Measurements from ENCODE around the gene ASPDH. TPM values are rescaled to one million over a fixed set of nuclear protein-coding genes. Genes with fewer than 3 reads are reported as not detected.

The ASPDH gene
- polyA plus RNA-seq, 2 of the 4 experiments (the other 2 are of a cell fraction), result not detected

GRCh38 chr19:50511069-50511822 lies 2.5 kb downstream of the ASPDH start, which contains the start of gene JOSD2 (continued):
- TF ChIP-seq CTCF (IDR thresholded peaks at IDR 0.05), result no peak
- TF ChIP-seq RCOR1 (IDR thresholded peaks at IDR 0.05; ENCODE audit: low read depth, low read length), result no peak
- peak; percentile 93 for TF ChIP-seq REST (IDR thresholded peaks at IDR 0.05)
- no peak for TF ChIP-seq CBX8 (IDR thresholded peaks at IDR 0.05)
- TF ChIP-seq MAZ (IDR thresholded peaks at IDR 0.05; ENCODE audit: borderline replicate concordance, low read depth, low read length), result peak; percentile 99
- TF ChIP-seq TP53 (CRISPR knock-in tag; IDR thresholded peaks at IDR 0.05), result peak; percentile 82; the same call in 1 of the 2 replicates
- peak; percentile 58 to 92; a peak in 4 of 5 replicates for TF ChIP-seq JUN (IDR thresholded peaks at IDR 0.05)
- peak; percentile 82 for TF ChIP-seq RFX5 (IDR thresholded peaks at IDR 0.05)
- no peak for TF ChIP-seq NPAS2 (CRISPR knock-in tag; IDR thresholded peaks at IDR 0.05; ENCODE audit: borderline replicate concordance)
- peak; percentile 74 for TF ChIP-seq GATA3 (IDR thresholded peaks at IDR 0.05; ENCODE audit: borderline replicate concordance)

GRCh38 chr19:50510700-50511068 lies 3.0 kb downstream of the ASPDH start:
- peak overlapping the region; percentile 76 for H3K4me3 ChIP-seq
- TF ChIP-seq PHF8 (IDR thresholded peaks at IDR 0.05; ENCODE audit: borderline replicate concordance, low read depth) (peak; percentile 35; the same call in 1 of the 2 replicates), E2F6 (IDR thresholded peaks at IDR 0.05; ENCODE audit: borderline replicate concordance, low read depth) (no peak), FOXS1 (CRISPR knock-in tag; IDR thresholded peaks at IDR 0.05) (no peak), MAZ (IDR thresholded peaks at IDR 0.05; ENCODE audit: borderline replicate concordance, low read depth, low read length) (0 out of 2 replicates have a peak, but pooled peaks have one; percentile 19), HOXA7 (CRISPR knock-in tag; IDR thresholded peaks at IDR 0.05) (no peak), NPAS2 (CRISPR knock-in tag; IDR thresholded peaks at IDR 0.05; ENCODE audit: borderline replicate concordance) (no peak)
- ATAC-seq, result no peak; a peak in 3 of 6 replicates
- POLR2A ChIA-PET, result interaction anchor here (0.6 to 1.2 kb wide), 11 partner anchors 9 to 293 kb away, joined by 3 to 5 read pairs (median 3); partner anchors contain the start of genes KCNC3 and NR1H2
- no peak for FAIRE-seq
- peaks cover 12% of the 10 kb centered on the region; the same call in 2 of the 3 replicates for H3K4me1 ChIP-seq
- peak overlapping the region; percentile 91 to 92 for H3K27ac ChIP-seq
- H3K9me3 ChIP-seq, result no peaks in the 10 kb centered on the region
- CTCF ChIA-PET, result interaction anchor here (1.1 to 4.3 kb wide), 5 partner anchors 14 to 142 kb away, joined by 3 to 28 read pairs (median 8); no protein-coding TSS in a partner anchor
- peak overlapping the region; percentile 94 for H3K4me2 ChIP-seq
- 8% methylated on average over 10 of the region's 10 CpGs for WGBS (ENCODE audit: missing lambda C conversion rate)
- no peak for DNase-seq (ENCODE audit: low read depth in 1 of 2, low spot score in 1 of 2)

GRCh38 chr19:50510121-50510670 lies 3.5 kb downstream of the ASPDH start:
- ChIA-PET POLR2A (interaction anchor here (1.0 kb wide), 1 partner anchor 181 kb away, joined by 3 read pairs; the partner anchor contains the start of gene KCNC3), CTCF (interaction anchor here (0.6 to 4.3 kb wide), 8 partner anchors 27 to 484 kb away, joined by 3 to 28 read pairs (median 4); partner anchors contain the start of gene ZNF473)
- WGBS (ENCODE audit: missing lambda C conversion rate), result 78% methylated on average over 22 of the region's 26 CpGs
- DNase-seq (ENCODE audit: low read depth in 1 of 2, low spot score in 1 of 2) (no peak), ATAC-seq (no peak), FAIRE-seq (no peak)
- Histone ChIP-seq H3K4me2 (peak overlapping the region; percentile 94), H3K4me1 (peaks cover 12% of the 10 kb centered on the region; the same call in 2 of the 3 replicates), H3K4me3 (peak overlapping the region; percentile 76), H3K27ac (peak overlapping the region; percentile 91 to 92), H3K9me3 (no peaks in the 10 kb centered on the region)
- TF ChIP-seq FOXS1 (CRISPR knock-in tag; IDR thresholded peaks at IDR 0.05) (no peak), CHD2 (IDR thresholded peaks at IDR 0.05; ENCODE audit: low read length, partially characterized antibody) (no peak), MAX (IDR thresholded peaks at IDR 0.05) (no peak), REST (IDR thresholded peaks at IDR 0.05) (no peak), RAD21 (conservative IDR thresholded peaks at IDR 0.05 in 1 of 2, IDR thresholded peaks at IDR 0.05 in 1 of 2) (no peak), FOSB (CRISPR knock-in tag; IDR thresholded peaks at IDR 0.05) (no peak), MAFK (IDR thresholded peaks at IDR 0.05; ENCODE audit: partially characterized antibody) (no peak), E2F6 (IDR thresholded peaks at IDR 0.05; ENCODE audit: borderline replicate concordance, low read depth) (no peak)

Data from A549 (cell line).